ENCODE data around the gene MRPL11. TPM values are rescaled to one million over a fixed set of nuclear protein-coding genes. Genes with fewer than 3 reads are reported as not detected.

The MRPL11 gene
- total and polyA plus RNA-seq, 2 donors (not counting 3 experiments of a cell fraction or from before 2014, with no cell fraction given): 54.9 to 69.1 TPM

GRCh38 chr11:66407651-66408050, 31.0 kb downstream of the MRPL11 start:
- H3K36me3 ChIP-seq (ENCODE audit: control insufficient read depth in 2 of 2, extremely low read depth in 1 of 2, insufficient read depth in 2 of 2, low read length in 2 of 2): no peaks in the 10 kb centered on the region
- H3K9me3 ChIP-seq (replicated peaks; ENCODE audit: control insufficient read depth, insufficient read depth, low read length): no peaks in the 10 kb centered on the region
- ChIA-PET CTCF (interaction anchor here (0.6 to 7.1 kb wide), 11 partner anchors 9 to 614 kb away, joined by 3 to 87 read pairs (median 5); partner anchors contain the start of genes DPP3, MRPL11, NPAS4 and RBM4B), POLR2A (no interaction called here)
- dilution Hi-C loops (cut with MboI; ENCODE audit: extremely low pct_ligation_motif_present, low sequenced_read_pairs) (no loop called here), intact Hi-C loops (cut with micrococcal nuclease) (loop anchor here (1.0 to 2.0 kb wide), 5 partner anchors 11 to 271 kb away; partner anchors contain the start of genes DPP3 and MRPL11)
- H4K20me1 ChIP-seq (replicated peaks; ENCODE audit: control insufficient read depth, extremely low read depth, insufficient read depth, low read length): no peaks in the 10 kb centered on the region
- no peak overlapping the region for H3K4me2 ChIP-seq (ENCODE audit: insufficient read depth, low read length)
- H3K9ac ChIP-seq (replicated peaks; ENCODE audit: extremely low read depth, insufficient read depth, low read length): no peak overlapping the region
- TF ChIP-seq POLR2A (IDR thresholded peaks at IDR 0.05; ENCODE audit: low read depth, low read length): no peak
- no peak for TF ChIP-seq FOS (IDR thresholded peaks at IDR 0.05; ENCODE audit: borderline replicate concordance, insufficient read depth, low read length)
- TF ChIP-seq JUN (IDR thresholded peaks at IDR 0.05; ENCODE audit: borderline replicate concordance, insufficient read depth, insufficient read length, low read depth): no peak
- TF ChIP-seq MAX (IDR thresholded peaks at IDR 0.05; ENCODE audit: insufficient read depth, insufficient read length): no peak
- no peak for TF ChIP-seq EZH2 (IDR thresholded peaks at IDR 0.05; ENCODE audit: borderline replicate concordance, low read depth, low read length, severe bottlenecking)
- no peak for TF ChIP-seq POLR2AphosphoS5 (IDR thresholded peaks at IDR 0.05; ENCODE audit: insufficient read depth, low read depth, low read length)
- no peak for TF ChIP-seq GATA2 (IDR thresholded peaks at IDR 0.05; ENCODE audit: insufficient read depth, insufficient read length, low read depth, low read length)
- TF ChIP-seq MYC (IDR thresholded peaks at IDR 0.05; ENCODE audit: low read depth, low read length): no peak
- TF ChIP-seq, protein P1, sequence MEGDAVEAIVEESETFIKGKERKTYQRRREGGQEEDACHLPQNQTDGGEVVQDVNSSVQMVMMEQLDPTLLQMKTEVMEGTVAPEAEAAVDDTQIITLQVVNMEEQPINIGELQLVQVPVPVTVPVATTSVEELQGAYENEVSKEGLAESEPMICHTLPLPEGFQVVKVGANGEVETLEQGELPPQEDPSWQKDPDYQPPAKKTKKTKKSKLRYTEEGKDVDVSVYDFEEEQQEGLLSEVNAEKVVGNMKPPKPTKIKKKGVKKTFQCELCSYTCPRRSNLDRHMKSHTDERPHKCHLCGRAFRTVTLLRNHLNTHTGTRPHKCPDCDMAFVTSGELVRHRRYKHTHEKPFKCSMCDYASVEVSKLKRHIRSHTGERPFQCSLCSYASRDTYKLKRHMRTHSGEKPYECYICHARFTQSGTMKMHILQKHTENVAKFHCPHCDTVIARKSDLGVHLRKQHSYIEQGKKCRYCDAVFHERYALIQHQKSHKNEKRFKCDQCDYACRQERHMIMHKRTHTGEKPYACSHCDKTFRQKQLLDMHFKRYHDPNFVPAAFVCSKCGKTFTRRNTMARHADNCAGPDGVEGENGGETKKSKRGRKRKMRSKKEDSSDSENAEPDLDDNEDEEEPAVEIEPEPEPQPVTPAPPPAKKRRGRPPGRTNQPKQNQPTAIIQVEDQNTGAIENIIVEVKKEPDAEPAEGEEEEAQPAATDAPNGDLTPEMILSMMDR (IDR thresholded peaks at IDR 0.05; ENCODE audit: extremely low read depth in 1 of 2, insufficient read depth in 1 of 2, low read depth in 1 of 2, low read length in 2 of 2): no peak
- H3K9me1 ChIP-seq (replicated peaks; ENCODE audit: control insufficient read depth, extremely low read depth, insufficient read depth, low read length): no peaks in the 10 kb centered on the region
- H2AFZ ChIP-seq (ENCODE audit: low read depth, low read length): no peak overlapping the region
- no TSS peak for BruUV-seq (replicated peaks)
- no peak overlapping the region for H3K27ac ChIP-seq (ENCODE audit: insufficient read depth, low read depth, low read length)
- no peaks in the 10 kb centered on the region for H3K4me1 ChIP-seq (ENCODE audit: control insufficient read depth, extremely low read depth, insufficient read depth, low read length)
- H3K4me3 ChIP-seq (replicated peaks in 1 of 3; ENCODE audit: insufficient read depth in 1 of 3, low read depth in 1 of 3, low read length in 3 of 3): no peak overlapping the region
- no peak for FAIRE-seq
- no peaks in the 10 kb centered on the region for H3K79me2 ChIP-seq (ENCODE audit: control insufficient read depth, insufficient read depth, low read length)
- H3K27me3 ChIP-seq (ENCODE audit: control insufficient read depth in 2 of 2, insufficient read depth in 2 of 2, low read length in 2 of 2): peaks cover 9 to 15% of the 10 kb centered on the region in 2 experiments
- no peak for DNase-seq (ENCODE audit: low read depth, low spot score)
